SJCRH30 (cell line): ENCODE data around the gene TTC39A. TPM values are rescaled to one million over a fixed set of nuclear protein-coding genes. Genes with fewer than 3 reads are reported as not detected.
"Not testable (repeated sequence)": the region's sequence is repeated elsewhere in the genome, so short reads cannot be mapped to it uniquely, and the experiment has no call there.

Source experiments
- DNase-seq, 2 experiments: peaks; one replicate each; pipeline ENCODE4 v3.0.0-alpha.2; 2015 to 2020
- H3K27ac ChIP-seq: fragments of 250-450 bp; sonication (Bioruptor Pico); 2 replicates; pipeline ENCODE4 v1.5.1; 2020; ENCODE audit warnings: mild to moderate bottlenecking, moderate library complexity
- H3K27me3 ChIP-seq: fragments of 250-450 bp; sonication (Bioruptor Pico); 2 replicates; pipeline ENCODE4 v1.5.1; 2020; ENCODE audit warnings: mild to moderate bottlenecking, moderate library complexity
- H3K36me3 ChIP-seq: fragments of 250-450 bp; sonication (Bioruptor Pico); 2 replicates; pipeline ENCODE4 v1.5.1; 2020; ENCODE audit warnings: mild to moderate bottlenecking, moderate library complexity
- H3K4me1 ChIP-seq: fragments of 250-450 bp; sonication (Bioruptor Pico); 2 replicates; pipeline ENCODE4 v1.5.1; 2020; ENCODE audit warnings: mild to moderate bottlenecking, moderate library complexity
- H3K4me3 ChIP-seq: fragments of 250-450 bp; sonication (Bioruptor Pico); 2 replicates; pipeline ENCODE4 v1.5.1; 2020; ENCODE audit warnings: mild to moderate bottlenecking, moderate library complexity
- H3K9me3 ChIP-seq: fragments of 250-450 bp; sonication (Bioruptor Pico); replicated peaks from 2 replicates; pipeline ENCODE4 v1.5.1; 2020; ENCODE audit warnings: mild to moderate bottlenecking, moderate library complexity
- total RNA-seq: library from RNA; depleted of rRNA; stranded (reverse); fragments of >200 nt; shearing (Covaris generic); gene quantifications from 2 replicates; pipeline ENCODE4 v1.2.3, GENCODE V29; 2014

The TTC39A gene
- total RNA-seq, 1 experiment from 2014 or later = 0.14 TPM

- Histone ChIP-seq H3K36me3 (no peaks in the 10 kb centered on the region), H3K27ac (no peak overlapping the region), H3K4me3 (no peak overlapping the region), H3K27me3 (no peaks in the 10 kb centered on the region), H3K4me1 (peaks cover 11% of the 10 kb centered on the region), H3K9me3 (0 out of 2 replicates have a peak, but pooled peaks cover 4% of the 10 kb centered on the region)
- no peak for DNase-seq
Observed at GRCh38 chr1:51326839-51327238, 3.5 kb downstream of the TTC39A start.

GRCh38 chr1:51325878-51326755, 4.2 kb downstream of the TTC39A start:
- Histone ChIP-seq H3K27me3 (no peaks in the 10 kb centered on the region), H3K36me3 (no peaks in the 10 kb centered on the region), H3K9me3 (0 out of 2 replicates have a peak, but pooled peaks cover 4% of the 10 kb centered on the region), H3K4me1 (peaks cover 5% of the 10 kb centered on the region), H3K27ac (no peak overlapping the region), H3K4me3 (no peak overlapping the region)
- DNase-seq = no peak

- Histone ChIP-seq H3K4me3 (no peak overlapping the region), H3K27ac (no peak overlapping the region), H3K36me3 (no peaks in the 10 kb centered on the region), H3K4me1 (no peaks in the 10 kb centered on the region), H3K9me3 (0 out of 2 replicates have a peak, but pooled peaks cover 4% of the 10 kb centered on the region), H3K27me3 (no peaks in the 10 kb centered on the region)
- no peak for DNase-seq
Observed at GRCh38 chr1:51325391-51325790, 5.0 kb downstream of the TTC39A start.

GRCh38 chr1:51325011-51325385, 5.4 kb downstream of the TTC39A start:
- not testable (repeated sequence) for DNase-seq, H3K9me3 ChIP-seq, H3K27ac ChIP-seq, H3K36me3 ChIP-seq, H3K4me3 ChIP-seq, H3K27me3 ChIP-seq, H3K4me1 ChIP-seq

- Histone ChIP-seq H3K36me3 (no peaks in the 10 kb centered on the region), H3K4me3 (no peak overlapping the region), H3K27ac (no peak overlapping the region), H3K27me3 (no peaks in the 10 kb centered on the region), H3K4me1 (no peaks in the 10 kb centered on the region), H3K9me3 (0 out of 2 replicates have a peak, but pooled peaks cover 4% of the 10 kb centered on the region)
- no peak for DNase-seq
Observed at GRCh38 chr1:51324251-51325010, 5.9 kb downstream of the TTC39A start.

- Histone ChIP-seq H3K36me3 (no peaks in the 10 kb centered on the region), H3K27ac (no peak overlapping the region), H3K4me3 (no peak overlapping the region), H3K4me1 (no peaks in the 10 kb centered on the region), H3K9me3 (0 out of 2 replicates have a peak, but pooled peaks cover 4% of the 10 kb centered on the region), H3K27me3 (no peaks in the 10 kb centered on the region)
- DNase-seq = no peak
Observed at GRCh38 chr1:51323778-51324177, 6.6 kb downstream of the TTC39A start.

GRCh38 chr1:51322417-51323101, 7.8 kb downstream of the TTC39A start:
- H3K27ac ChIP-seq = no peak overlapping the region
- H3K4me1 ChIP-seq = no peaks in the 10 kb centered on the region
- H3K4me3 ChIP-seq = no peak overlapping the region
- 0 out of 2 replicates have a peak, but pooled peaks cover 4% of the 10 kb centered on the region for H3K9me3 ChIP-seq
- no peaks in the 10 kb centered on the region for H3K36me3 ChIP-seq
- no peak for DNase-seq
- no peaks in the 10 kb centered on the region for H3K27me3 ChIP-seq

GRCh38 chr1:51321924-51322280, 8.5 kb downstream of the TTC39A start:
- H3K4me3 ChIP-seq = no peak overlapping the region
- no peaks in the 10 kb centered on the region for H3K4me1 ChIP-seq
- no peaks in the 10 kb centered on the region for H3K36me3 ChIP-seq
- no peak overlapping the region for H3K27ac ChIP-seq
- no peak for DNase-seq
- H3K27me3 ChIP-seq = no peaks in the 10 kb centered on the region
- 0 out of 2 replicates have a peak, but pooled peaks cover 4% of the 10 kb centered on the region for H3K9me3 ChIP-seq

- no peaks in the 10 kb centered on the region; the same call in 1 of the 2 replicates for H3K4me1 ChIP-seq
Observed at GRCh38 chr1:51320967-51321923, 9.1 kb downstream of the TTC39A start.

GRCh38 chr1:51317798-51318197, 12.6 kb downstream of the TTC39A start:
- Histone ChIP-seq H3K27me3 (no peaks in the 10 kb centered on the region), H3K9me3 (no peaks in the 10 kb centered on the region), H3K36me3 (no peaks in the 10 kb centered on the region), H3K4me1 (peaks cover 3% of the 10 kb centered on the region), H3K27ac (no peak overlapping the region), H3K4me3 (no peak overlapping the region)
- DNase-seq = no peak

More at GRCh38 chr1:51320967-51321923, 9.1 kb downstream of the TTC39A start:
- no peak for DNase-seq
- Histone ChIP-seq H3K9me3 (0 out of 2 replicates have a peak, but pooled peaks cover 4% of the 10 kb centered on the region), H3K4me3 (no peak overlapping the region), H3K27ac (no peak overlapping the region), H3K27me3 (no peaks in the 10 kb centered on the region), H3K36me3 (no peaks in the 10 kb centered on the region)

- DNase-seq = peak in 1 of 2 experiments; percentile 55
- Histone ChIP-seq H3K27me3 (no peaks in the 10 kb centered on the region), H3K9me3 (no peaks in the 10 kb centered on the region), H3K27ac (no peak overlapping the region), H3K4me1 (peaks cover 3% of the 10 kb centered on the region), H3K4me3 (no peak overlapping the region), H3K36me3 (no peaks in the 10 kb centered on the region)
Observed at GRCh38 chr1:51316846-51317120, 13.6 kb downstream of the TTC39A start.

GRCh38 chr1:51316113-51316845, 14.1 kb downstream of the TTC39A start:
- Histone ChIP-seq H3K4me3 (no peak overlapping the region), H3K27me3 (no peaks in the 10 kb centered on the region), H3K36me3 (no peaks in the 10 kb centered on the region), H3K27ac (no peak overlapping the region), H3K9me3 (no peaks in the 10 kb centered on the region), H3K4me1 (peaks cover 3% of the 10 kb centered on the region)
- DNase-seq = no peak

GRCh38 chr1:51314974-51315373, 15.4 kb downstream of the TTC39A start:
- Histone ChIP-seq H3K27me3 (no peaks in the 10 kb centered on the region), H3K36me3 (no peaks in the 10 kb centered on the region), H3K27ac (no peak overlapping the region), H3K4me3 (no peak overlapping the region), H3K4me1 (peaks cover 3% of the 10 kb centered on the region), H3K9me3 (no peaks in the 10 kb centered on the region)
- DNase-seq = no peak
